ELR (cell line): ENCODE data around the gene L2HGDH.
"Not testable (repeated sequence)": the region's sequence is repeated elsewhere in the genome, so short reads cannot be mapped to it uniquely, and the experiment has no call there.

ENCODE experiments used
- DNase-seq: peaks from one replicate; pipeline ENCODE4 v3.0.0-alpha.2; 2015; ENCODE audit warnings: low read depth

L2HGDH gene

DNA sequence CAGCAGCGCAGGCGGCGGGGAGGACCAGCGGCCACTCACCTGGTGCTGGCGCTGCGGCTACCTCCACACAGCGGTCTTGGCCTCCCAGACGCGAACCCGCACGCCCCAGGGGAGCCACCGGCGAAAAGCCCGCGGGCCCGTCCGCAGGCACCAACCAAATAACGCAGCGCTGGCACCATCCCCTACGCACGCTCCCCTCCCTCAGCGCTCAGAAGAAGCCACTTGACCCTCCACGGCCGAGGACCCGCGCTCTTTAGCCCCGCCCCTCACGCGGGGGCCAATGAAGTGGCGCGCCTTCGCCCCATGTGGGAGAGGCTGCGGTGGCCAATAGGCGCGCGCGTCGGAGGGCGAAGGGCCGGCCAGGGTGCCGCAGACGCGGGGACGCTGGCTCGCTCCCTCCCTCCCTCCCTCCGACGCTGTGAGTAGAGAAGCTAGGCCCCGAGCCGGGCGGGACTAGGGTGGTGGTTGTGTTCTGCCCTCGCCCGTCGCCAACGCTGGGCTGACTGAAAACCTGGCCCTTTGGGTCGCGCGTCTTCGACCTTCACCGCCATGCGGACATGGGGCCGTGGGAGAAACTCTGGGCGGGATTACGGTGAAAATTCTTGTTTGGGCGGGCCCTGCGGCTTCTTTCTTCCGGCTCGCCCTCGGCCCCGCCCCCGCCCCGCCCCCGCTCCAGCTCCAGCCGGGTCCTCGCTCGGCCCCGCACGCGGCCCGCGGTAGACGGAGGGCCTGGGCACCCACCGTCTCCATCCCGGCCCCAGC, at the start of gene L2HGDH, which contains the start of gene DMAC2L:
L2HGDH (minus strand) TSS at position 258 of the 762 bp plus-strand sequence; CDS start at position 179, 79 bp downstream.
DMAC2L (plus strand) TSS at position 353 of the 762 bp plus-strand sequence. CDS start 9,164 bp downstream, outside the sequence.
- peak; percentile 95 for DNase-seq

DNA sequence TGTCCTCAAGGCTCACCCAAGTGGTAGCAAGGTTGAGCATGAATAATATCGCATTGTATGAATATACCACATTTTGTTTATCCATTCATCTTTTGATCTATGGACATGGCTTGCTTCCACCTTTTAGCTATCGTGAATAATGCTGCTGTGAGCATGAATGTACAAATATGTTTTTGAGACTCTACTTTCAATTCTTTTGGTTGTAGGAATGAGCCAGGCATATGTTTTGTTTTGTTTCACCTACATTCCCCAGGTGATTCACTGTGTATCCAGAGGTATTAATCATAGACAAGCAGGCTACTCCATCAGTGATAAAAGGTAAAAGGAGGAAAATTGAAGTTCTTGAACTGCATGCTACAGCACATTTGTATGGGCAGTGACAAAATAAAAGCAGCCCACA, 48.8 kb upstream of the L2HGDH start:
- DNase-seq, result no peak

DNA sequence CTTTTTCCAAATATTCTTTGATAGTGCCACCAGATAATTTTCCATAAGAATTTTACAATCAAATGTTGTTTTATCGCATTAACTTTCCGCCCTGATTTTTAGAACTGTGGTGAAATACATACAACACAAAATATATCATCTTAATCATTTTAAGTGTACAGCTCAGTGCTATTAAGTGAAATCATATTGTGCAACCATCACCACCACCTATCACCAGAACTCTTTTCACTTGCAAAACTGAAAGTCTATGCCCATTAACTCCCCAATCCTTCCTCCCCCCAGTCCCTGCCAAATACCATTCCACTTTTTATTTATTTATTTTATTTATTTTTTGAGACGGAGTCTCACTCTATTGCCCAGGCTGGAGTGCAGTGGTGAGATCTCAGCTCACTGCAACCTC, 48.1 kb upstream of the L2HGDH start:
- no peak for DNase-seq

DNA sequence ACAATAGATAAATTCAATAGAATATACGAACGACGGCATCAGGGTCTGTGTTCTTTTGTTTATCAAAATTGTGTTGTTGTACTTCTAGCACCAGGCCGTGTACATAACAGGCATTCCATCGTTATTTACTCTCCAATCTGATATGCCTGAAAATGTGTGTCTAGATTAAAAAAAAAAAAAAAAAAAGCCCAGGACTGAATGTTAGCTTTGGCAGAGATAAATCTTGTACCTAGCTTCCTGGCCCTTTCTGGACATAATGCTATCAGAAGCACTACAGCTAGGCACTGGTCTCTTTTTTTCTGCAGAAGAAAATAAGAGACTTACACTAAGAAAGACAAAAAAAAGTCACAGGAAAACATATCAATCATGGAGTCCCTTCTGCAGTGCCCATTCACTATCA, 47.6 kb upstream of the L2HGDH start:
- no peak for DNase-seq

DNA sequence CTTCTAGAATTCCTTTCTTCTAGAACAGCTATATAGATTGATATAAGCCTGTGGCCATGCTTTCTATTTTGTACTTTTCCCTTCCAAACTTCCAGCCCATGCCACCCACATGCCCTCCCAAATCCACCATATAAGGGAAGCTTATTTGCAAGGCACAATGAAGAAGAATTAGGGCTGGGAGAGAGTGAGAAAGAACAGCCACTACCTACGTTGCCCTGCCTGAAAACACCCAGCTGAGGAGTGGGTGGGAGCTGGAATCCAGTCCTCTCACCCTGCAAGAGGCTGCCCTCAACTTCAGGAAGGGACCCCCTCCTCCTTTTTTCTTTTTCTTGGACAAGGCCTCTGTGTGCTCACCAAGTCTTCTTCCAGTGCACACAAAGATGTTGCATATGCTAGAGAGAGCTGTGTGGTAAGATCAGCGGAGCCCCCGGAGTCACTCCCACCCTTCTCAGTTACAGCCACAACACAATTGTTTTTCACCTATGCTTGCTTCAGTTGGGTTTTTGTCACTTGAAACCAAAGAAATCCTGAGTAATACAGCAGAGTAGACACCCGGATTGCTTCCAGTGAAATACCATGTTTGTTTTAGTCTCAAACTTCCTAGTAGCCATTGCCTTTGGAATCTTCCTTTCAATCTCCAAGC, 45.8 kb upstream of the L2HGDH start:
- DNase-seq, result no peak

DNA sequence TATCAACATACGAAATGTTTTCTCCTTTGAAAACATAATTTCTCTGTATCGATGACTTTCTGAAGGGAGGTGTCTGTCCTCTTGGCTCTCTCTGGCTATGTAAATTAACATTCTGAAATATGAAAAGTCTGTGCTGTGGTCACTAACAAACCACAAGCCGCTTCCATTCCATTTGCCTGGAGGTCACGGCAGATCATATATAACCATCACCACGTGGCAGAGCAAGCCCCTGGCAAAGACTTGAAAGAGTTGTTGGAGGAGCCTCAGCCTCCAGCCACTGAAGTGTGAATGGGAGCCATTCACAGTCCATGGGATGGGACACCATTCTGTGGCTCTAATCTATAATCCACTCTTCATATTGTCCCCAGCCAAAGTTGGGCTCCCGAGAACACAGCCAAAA, 45.1 kb upstream of the L2HGDH start:
- no peak for DNase-seq

DNA sequence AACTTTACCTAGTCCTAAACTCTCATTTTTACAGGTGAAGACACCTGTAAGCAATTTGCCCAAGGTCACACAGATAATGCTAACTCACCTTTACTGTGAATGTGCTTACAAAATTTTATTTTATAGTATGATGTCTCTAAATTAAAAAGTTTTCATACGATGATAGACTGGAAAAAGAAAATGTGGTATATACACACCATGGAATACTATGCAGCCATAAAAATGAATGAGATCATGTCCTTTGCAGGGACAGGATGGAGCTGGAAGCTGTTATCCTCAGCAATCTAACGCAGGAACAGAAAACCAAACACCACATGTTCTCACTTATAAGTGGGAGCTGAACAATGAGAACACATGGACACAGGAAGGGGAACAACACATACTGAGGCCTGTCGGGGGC, 44.3 kb upstream of the L2HGDH start:
- DNase-seq, result not testable (repeated sequence)

DNA sequence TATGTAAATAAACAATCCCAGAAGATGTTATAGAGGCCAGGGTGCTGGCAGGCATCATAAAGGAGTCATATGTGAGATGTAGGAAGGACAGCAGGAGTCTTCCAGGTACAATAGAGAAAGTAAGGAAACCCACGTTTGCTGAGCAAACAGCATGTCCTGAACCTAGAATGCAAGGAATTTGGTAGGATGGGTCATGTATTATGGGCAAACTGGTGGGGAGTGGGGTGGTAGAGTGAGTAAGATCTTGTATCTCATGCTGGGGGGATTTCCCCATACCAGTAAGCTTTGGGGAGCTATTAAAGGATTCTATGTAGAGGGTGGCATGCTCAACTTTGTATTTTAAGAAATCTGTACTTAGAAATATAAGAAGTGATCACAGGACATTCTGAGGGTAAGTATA, 43.7 kb upstream of the L2HGDH start:
- DNase-seq, result no peak

DNA sequence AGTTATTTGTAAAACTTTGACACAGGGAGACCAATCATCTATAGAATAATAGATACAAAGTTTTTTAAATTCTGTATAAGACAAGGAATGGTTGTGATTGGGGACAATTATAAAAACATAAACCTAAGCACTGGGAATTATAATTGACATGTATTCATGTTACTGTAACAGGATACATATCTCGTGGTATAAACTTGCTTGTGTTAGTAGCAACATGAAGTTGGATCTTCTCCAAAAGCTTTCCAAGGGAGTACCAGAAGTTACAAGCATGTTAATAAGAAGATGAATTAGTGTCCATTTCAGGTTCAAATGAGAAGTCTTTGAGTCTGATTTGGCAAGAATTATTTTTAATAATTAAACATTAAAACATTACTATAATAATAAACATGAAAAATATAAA, 42.5 kb upstream of the L2HGDH start:
- no peak for DNase-seq

DNA sequence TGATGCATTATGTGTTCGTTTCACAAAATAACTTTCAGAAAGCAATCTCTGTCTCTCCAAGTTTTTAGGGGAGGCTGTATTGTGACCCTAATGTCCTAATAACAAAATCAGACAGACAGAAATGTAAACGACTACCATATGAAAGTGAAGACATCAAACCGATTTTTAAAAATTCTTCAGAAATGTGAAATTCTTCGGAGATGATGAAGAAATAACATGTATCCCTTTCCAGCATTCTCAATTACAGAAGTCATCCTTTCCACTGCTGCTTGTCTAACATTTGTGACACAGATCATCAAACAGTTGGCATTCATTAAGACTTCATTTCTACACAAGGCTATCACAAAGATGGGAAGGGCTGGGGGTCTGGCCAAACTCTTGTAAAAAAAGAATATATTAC, 41.1 kb upstream of the L2HGDH start:
- no peak for DNase-seq

DNA sequence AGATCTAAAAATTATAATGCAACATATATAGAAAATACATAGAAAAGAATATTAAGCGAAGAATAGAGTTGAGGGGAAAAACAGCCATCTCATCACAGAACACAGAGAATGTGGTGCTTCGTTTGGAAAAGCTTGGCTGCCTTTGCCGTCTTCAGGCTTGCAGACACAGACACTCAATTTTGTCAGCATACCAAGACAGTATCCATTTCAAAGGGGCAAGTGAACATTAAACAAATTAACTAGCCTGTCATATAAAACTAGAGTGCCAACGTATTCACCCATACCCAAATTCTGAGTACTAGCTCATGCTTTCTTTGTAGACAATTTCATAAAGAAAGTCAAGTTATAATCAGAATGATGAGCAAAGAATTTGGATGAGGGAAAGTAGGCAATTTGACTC, 40.6 kb upstream of the L2HGDH start:
- no peak for DNase-seq

DNA sequence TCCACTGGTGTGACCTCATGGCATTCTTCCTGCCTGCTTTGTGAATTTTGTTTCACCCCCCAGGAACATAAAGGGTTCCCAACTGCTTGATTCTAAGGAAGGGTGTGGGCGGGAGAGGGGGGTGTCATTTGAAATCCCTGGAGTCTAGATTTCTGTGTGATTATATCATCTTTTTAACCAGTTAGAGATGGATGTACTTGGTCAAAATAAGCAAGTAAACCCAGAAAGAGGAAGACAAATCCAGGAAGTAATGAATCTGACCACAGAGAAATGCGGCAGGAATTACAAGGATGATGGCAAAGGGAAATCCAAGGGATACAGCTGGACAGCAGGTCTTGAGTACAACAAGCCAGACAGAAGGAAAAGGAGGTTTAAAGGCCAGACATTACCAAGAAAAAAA, 38.9 kb upstream of the L2HGDH start:
- no peak for DNase-seq

DNA sequence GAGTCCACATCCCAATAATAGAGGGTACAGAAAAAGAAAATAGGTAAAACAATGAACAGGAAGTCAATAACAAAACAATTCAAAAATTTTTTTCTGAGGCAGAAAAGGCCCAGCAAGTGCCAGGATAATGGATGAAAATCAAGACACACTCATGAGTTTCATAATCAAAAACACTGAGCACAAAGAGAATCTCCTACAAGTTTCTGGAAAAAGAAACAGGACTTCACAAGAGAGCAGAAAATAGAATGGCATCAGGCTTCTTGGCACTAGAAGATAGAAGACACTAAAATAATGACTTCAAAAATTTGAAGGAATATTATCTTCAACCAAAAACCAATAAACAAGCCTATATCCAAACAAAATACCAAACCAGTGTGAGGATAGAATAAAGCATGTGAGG, 36.9 kb upstream of the L2HGDH start:
- DNase-seq, result no peak

DNA sequence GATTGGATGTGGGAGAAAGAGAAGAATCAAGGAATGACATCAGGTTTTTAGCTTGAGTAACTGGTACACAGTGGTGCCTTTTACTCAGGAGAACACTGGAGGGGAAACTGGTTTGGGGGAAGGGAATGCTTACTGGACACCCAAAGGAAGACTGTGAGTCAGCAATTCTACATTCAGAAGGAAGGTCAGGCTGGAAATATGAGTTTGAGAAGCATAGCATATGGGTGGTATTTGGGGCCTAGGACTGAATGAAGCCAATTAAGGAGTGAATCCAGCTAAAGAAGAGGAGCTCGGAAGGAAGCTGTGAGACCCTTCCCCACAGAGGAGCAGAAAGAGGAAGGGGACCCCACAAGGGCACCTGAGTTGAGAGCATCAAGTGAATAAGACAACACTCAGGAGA, 35.5 kb upstream of the L2HGDH start:
- peak; percentile 60 for DNase-seq

DNA sequence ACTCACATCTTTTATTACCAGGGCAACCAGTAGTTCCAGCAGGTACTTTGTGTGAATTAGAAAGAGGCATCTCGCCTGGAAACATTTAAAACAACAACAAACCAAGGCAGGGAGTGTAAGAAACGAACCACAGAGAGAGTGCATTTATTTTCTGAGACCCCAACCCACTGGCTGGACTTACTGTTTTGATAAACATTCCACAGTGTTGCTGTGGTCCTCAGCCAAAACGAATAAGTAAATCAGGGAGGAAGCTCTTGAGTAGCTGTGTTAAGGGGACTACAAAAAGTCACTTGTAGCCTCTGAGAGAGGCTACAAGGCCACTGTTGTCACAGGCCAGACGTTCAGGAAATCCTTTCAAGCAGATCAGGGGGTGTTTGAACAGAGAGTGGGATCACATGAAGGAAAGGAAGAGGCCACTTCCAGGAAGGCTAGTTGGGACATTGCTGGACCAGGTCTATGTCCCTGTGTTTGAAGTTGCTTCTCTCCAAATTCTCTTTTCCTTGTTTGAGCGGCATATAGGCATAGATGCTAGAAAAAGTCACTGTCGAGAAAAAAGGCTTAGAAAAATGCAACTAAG, 33.9 kb upstream of the L2HGDH start:
- DNase-seq, result no peak

DNA sequence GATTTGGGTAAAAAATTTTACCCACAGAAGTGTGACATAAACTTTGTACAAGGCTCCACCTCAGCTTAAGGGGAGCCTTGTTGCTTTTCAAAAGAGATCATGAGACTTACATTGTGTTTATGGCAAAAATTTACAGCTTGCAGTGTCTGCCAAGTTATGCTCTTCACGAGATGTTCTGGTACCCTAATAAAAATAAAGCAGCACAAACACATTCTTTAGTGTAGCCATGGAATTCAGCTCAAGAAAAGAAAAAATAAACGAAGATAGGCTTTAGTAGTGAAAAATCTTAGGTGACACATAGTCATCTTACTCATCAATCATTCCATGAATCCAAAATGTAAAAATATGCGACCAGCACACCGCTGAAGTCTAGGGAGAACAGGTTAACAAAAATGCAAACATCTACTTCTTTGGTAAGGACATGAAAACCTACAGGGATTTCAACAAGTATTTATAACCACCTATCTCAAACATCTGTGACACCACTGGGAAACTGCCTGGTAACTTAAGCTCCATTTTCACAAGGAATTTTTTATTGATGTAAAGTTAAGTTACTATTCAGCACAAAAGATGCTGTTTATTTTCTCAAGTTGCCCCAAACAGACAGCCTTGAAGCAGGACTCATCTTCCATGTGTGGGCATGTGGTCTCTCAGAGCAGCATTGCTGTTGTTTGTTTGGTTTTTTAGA, 33.0 kb upstream of the L2HGDH start:
- DNase-seq, result peak; percentile 24

DNA sequence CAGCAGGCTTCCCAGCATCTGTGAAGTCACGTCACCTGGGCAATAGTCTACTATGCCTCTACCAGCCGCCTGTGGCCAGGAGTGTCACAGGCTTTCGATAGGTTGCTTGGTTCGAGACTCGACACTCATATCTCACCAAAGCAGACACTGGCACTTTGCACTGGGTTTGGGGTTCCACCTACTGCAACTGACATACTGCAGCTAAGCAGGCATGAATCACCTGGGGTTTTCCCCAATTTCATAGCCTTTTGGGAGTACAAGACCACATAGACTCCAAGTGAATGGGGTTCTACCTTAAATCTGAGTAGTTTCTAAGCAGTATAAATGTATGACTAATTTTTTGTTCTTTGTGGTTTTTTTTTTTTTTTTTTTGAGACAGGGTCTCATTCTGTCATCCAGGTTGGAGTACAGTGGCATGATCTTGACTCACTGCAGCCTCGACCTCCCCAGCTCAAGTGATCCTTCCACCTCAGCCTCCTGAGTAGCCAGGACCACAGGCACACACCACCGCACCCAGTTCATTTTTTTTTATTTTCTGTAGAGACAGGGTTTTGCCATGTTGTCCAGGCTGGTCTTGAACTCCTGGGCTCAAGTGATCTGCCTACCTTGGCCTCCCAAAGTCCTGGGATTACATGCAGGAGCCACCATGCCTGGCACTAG, 32.2 kb upstream of the L2HGDH start:
- peak; percentile 69 for DNase-seq

DNA sequence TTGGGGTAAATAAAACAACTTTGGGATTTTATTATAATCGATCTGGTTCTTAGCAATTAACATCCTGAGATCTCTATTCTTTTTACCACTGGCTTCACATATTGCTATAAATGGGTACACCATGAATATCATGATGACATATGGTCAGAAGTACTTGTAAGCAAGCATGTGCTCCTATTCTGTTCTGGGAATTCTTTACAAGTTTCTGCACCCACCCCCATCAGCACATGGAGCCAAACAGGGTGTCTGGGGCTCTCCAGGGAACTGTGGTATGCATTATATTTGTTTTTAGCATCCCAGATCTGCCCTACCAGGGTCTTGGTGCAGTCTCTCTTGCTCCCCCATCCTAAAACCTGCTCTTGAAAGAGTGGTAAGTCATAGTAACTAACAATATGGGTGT, 31.4 kb upstream of the L2HGDH start:
- DNase-seq, result no peak

DNA sequence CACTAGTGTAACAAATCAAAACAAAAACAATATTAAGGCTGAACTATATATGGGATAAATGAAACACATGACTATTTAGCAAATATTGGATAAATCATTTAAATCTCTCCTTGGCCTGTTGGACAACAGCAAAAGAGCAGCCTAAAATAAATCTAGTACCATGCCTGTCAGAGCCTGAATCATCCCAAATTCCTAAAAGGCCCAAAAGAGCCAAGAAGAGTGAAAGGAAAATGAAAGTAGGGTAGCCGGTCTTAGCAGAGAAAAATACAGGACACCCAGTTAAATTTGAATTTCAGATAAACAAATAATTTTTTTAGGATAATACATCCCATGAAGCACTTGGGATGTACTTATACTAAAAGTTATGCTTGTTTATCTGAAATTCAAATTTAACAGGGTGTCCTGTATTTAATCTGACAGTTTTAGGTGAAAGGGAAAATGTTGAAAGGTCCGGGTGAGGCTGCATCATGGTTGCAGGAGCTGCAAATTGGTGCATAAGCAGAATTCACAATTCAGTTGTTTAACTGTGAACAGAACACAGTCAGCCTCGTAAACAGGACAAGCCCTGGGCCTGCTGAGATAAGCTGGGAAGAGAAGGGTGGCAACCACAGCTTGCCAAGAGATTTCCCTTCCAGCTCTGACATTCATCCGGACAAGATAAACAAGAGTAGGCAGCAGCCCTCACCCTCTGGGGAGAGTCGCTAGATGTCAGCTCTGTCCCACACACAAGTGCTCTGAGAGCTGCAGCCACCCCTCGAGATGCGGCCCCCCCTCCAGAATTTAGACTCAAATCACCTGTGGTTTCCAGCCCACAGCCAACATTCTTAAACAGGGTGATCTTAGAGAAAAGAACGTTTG, 30.4 kb upstream of the L2HGDH start:
- DNase-seq, result peak; percentile 72

DNA sequence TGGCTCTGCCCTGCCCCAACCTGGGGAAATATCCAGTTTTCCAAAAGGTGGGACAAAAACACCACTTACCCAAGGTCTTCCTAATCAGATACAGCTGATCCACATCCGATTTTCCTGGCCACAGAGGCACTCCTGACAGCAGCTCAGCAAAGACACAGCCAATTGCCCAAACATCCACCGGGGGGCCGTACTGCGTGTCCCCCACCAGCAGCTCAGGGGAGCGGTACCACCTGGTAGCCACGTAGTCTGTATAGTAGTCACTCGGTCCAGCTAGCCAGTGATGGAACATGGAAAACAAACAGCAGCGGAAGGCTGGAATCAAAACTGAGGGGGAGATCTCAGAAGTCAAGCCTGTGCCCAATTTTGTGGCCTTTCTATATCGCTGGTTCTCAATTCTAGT, 28.9 kb upstream of the L2HGDH start:
- peak; percentile 30 for DNase-seq

DNA sequence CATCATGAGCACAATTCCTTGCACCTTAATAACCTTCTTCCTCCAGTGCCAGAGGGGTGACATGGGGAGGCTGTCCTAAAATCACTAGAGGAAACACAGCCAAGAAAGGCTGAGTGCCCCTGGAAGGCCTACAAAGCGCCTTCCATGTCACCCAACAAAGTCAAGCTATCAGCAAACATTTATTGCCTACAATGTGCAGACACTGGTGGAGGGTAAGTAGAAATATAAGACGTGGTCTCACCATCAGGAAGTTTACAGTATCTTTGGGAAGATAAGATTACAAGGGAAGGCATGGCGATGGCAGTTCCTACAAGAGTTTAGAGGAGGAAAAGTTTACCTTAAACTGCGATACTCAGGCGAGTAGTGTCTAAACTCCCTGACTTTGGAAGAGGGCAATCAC, 28.0 kb upstream of the L2HGDH start:
- no peak for DNase-seq
